22Rv1 (cell line): ENCODE results near the gene B9D2.
"Not testable (repeated sequence)": the region's sequence is repeated elsewhere in the genome, so short reads cannot be mapped to it uniquely, and the experiment has no call there.

Experiments
- H3K27ac ChIP-seq: fragments of 450-650 bp; 2 replicates; pipeline ENCODE4 v1.5.1; 2017
- CTCF ChIP-seq: fragments of 450-650 bp; IDR thresholded peaks from 2 replicates; pipeline ENCODE4 v1.5.1; 2017; ENCODE audit warnings: mild to moderate bottlenecking
- ZFX ChIP-seq: fragments of 450-650 bp; IDR thresholded peaks from 2 replicates; pipeline ENCODE4 v1.6.1; 2017; ENCODE audit warnings: antibody characterized with exemption, borderline replicate concordance

B9D2 gene

GRCh38 chr19:41353466-41354342 is 10.2 kb downstream of the B9D2 start, which contains the start of gene TGFB1:
TSS of gene TGFB1 (minus strand) at chr19:41353922. CDS start at chr19:41353044, 878 bp downstream.
- TF ChIP-seq ZFX (no peak), CTCF (peak; percentile 69)
- H3K27ac ChIP-seq: 0 out of 2 replicates have a peak within 1 kb of the TSS, but pooled peaks have one; percentile 12

- TF ChIP-seq ZFX (no peak), CTCF (peak; percentile 49)
- 0 out of 2 replicates have a peak overlapping the region, but pooled peaks have one; percentile 12 for H3K27ac ChIP-seq
Observed at GRCh38 chr19:41352609-41353465, 11.1 kb downstream of the B9D2 start.

GRCh38 chr19:41352279-41352608 is 11.7 kb downstream of the B9D2 start:
- TF ChIP-seq CTCF (no peak), ZFX (no peak)
- no peak overlapping the region for H3K27ac ChIP-seq

GRCh38 chr19:41351339-41352245 is 12.4 kb downstream of the B9D2 start:
- TF ChIP-seq ZFX (no peak), CTCF (no peak)
- H3K27ac ChIP-seq: no peak overlapping the region

GRCh38 chr19:41350735-41351338 is 13.1 kb downstream of the B9D2 start:
- TF ChIP-seq ZFX (no peak), CTCF (no peak)
- no peak overlapping the region for H3K27ac ChIP-seq

- not testable (repeated sequence) for H3K27ac ChIP-seq
Observed at GRCh38 chr19:41346916-41347315, 17.0 kb downstream of the B9D2 start.

- H3K27ac ChIP-seq: no peak overlapping the region
- no peak for TF ChIP-seq CTCF
- no peak for TF ChIP-seq ZFX
Observed at GRCh38 chr19:41344162-41344561, 19.8 kb downstream of the B9D2 start.
